Naive thymus-derived CD4-positive, alpha-beta T cell (primary cell): Measurements from ENCODE around the gene KRT35. TPM values are rescaled to one million over a fixed set of nuclear protein-coding genes. Genes with fewer than 3 reads are reported as not detected.

Experiments used
- microRNA-seq: library from miRNA; unstranded; fragments of <30 nt; microRNA quantifications from one replicate; pipeline ENCODE4 v1.2.0, GENCODE V29; 2022; ENCODE audit warnings: borderline microRNAs expressed
- polyA plus RNA-seq, 2 donors: library from polyadenylated mRNA; unstranded; fragments of 300-500 nt; fragmentation: Illumina TruSeq; gene quantifications; one replicate each; pipeline ENCODE4 v1.2.3, GENCODE V29; 2021
- total RNA-seq, 6 experiments: library from RNA in 5 of 6; stranded (reverse) in 5 of 6; gene quantifications; 1 replicate in 5 of 6; 2 replicates in 1 of 6; pipeline ENCODE4 v1.2.3 and lab custom pipeline; 2021 to 2026

KRT35 gene
- total and polyA plus RNA-seq, 7 experiments from 2014 or later = not detected

Small RNA genes lying within 50 kb of the gene (microRNA-seq; reads per million reads assigned to microRNA genes)
- gene MIR6510 = not detected

Other genes with a start within 250 kb of the KRT35 start
- not detected for gene KRTAP9-3, start 248.7 kb downstream of the KRT35 start, total RNA-seq
- gene KRTAP9-3, start 248.7 kb downstream of the KRT35 start, polyA plus RNA-seq = not detected
- not detected for gene KRTAP9-8, start 243.2 kb downstream of the KRT35 start, total RNA-seq
- not detected for gene KRTAP9-8, start 243.2 kb downstream of the KRT35 start, polyA plus RNA-seq
- not detected for gene KRTAP9-4, start 231.5 kb downstream of the KRT35 start, total RNA-seq
- gene KRTAP9-4, start 231.5 kb downstream of the KRT35 start, polyA plus RNA-seq = not detected
- not detected for gene KRTAP9-9, start 225.8 kb downstream of the KRT35 start, total RNA-seq
- gene KRTAP9-9, start 225.8 kb downstream of the KRT35 start, polyA plus RNA-seq = not detected
- not detected for gene KRTAP9-6, start 215.8 kb downstream of the KRT35 start, total RNA-seq
- gene KRTAP9-6, start 215.8 kb downstream of the KRT35 start, polyA plus RNA-seq = not detected
- gene KRTAP9-7, start 205.5 kb downstream of the KRT35 start, total RNA-seq = not detected
- not detected for gene KRTAP9-7, start 205.5 kb downstream of the KRT35 start, polyA plus RNA-seq
- not detected for gene KRTAP29-1, start 178.3 kb downstream of the KRT35 start, total RNA-seq
- under 1 TPM in 1 of 2 donors, not detected in 1; 0.30 TPM for gene KRTAP29-1, start 178.3 kb downstream of the KRT35 start, polyA plus RNA-seq
- under 1 TPM in 3 of 5 experiments, not detected in 2; 0.22 to 0.49 (median 0.32) TPM for gene KRTAP16-1, start 171.8 kb downstream of the KRT35 start, total RNA-seq
- gene KRTAP16-1, start 171.8 kb downstream of the KRT35 start, polyA plus RNA-seq = under 1 TPM in 1 of 2 donors, not detected in 1; 0.19 TPM
- not detected for gene KRTAP17-1, start 165.4 kb downstream of the KRT35 start, total RNA-seq
- gene KRTAP17-1, start 165.4 kb downstream of the KRT35 start, polyA plus RNA-seq = not detected
- not detected for gene KRT33A, start 130.3 kb downstream of the KRT35 start, total RNA-seq
- not detected for gene KRT33A, start 130.3 kb downstream of the KRT35 start, polyA plus RNA-seq
- not detected for gene KRT33B, start 111.3 kb downstream of the KRT35 start, total RNA-seq
- not detected for gene KRT33B, start 111.3 kb downstream of the KRT35 start, polyA plus RNA-seq
- not detected for gene KRT34, start 98.8 kb downstream of the KRT35 start, total RNA-seq
- not detected for gene KRT34, start 98.8 kb downstream of the KRT35 start, polyA plus RNA-seq
- gene KRT31, start 83.5 kb downstream of the KRT35 start, total RNA-seq = not detected
- not detected for gene KRT31, start 83.5 kb downstream of the KRT35 start, polyA plus RNA-seq
- not detected for gene KRT37, start 56.6 kb downstream of the KRT35 start, total RNA-seq
- not detected for gene KRT37, start 56.6 kb downstream of the KRT35 start, polyA plus RNA-seq
- not detected for gene KRT38, start 40.2 kb downstream of the KRT35 start, total RNA-seq
- not detected for gene KRT38, start 40.2 kb downstream of the KRT35 start, polyA plus RNA-seq
- gene KRT32, start 13.8 kb downstream of the KRT35 start, total RNA-seq = not detected
- gene KRT32, start 13.8 kb downstream of the KRT35 start, polyA plus RNA-seq = not detected
- not detected for gene KRT36, start 8.8 kb upstream of the KRT35 start, total RNA-seq
- not detected for gene KRT36, start 8.8 kb upstream of the KRT35 start, polyA plus RNA-seq
- not detected for gene KRT13, start 24.5 kb upstream of the KRT35 start, total RNA-seq
- not detected for gene KRT13, start 24.5 kb upstream of the KRT35 start, polyA plus RNA-seq
- gene KRT15, start 37.7 kb upstream of the KRT35 start, total RNA-seq = not detected
- gene KRT15, start 37.7 kb upstream of the KRT35 start, polyA plus RNA-seq = not detected
- gene KRT19, start 47.2 kb upstream of the KRT35 start, total RNA-seq = not detected
- gene KRT19, start 47.2 kb upstream of the KRT35 start, polyA plus RNA-seq = not detected
- gene KRT9, start 90.9 kb upstream of the KRT35 start, total RNA-seq = not detected
- not detected for gene KRT9, start 90.9 kb upstream of the KRT35 start, polyA plus RNA-seq
- not detected for gene KRT14, start 105.7 kb upstream of the KRT35 start, total RNA-seq
- gene KRT14, start 105.7 kb upstream of the KRT35 start, polyA plus RNA-seq = not detected
- gene KRT16, start 131.6 kb upstream of the KRT35 start, total RNA-seq = not detected
- not detected for gene KRT16, start 131.6 kb upstream of the KRT35 start, polyA plus RNA-seq
- gene KRT17, start 143.4 kb upstream of the KRT35 start, total RNA-seq = not detected
- not detected for gene KRT17, start 143.4 kb upstream of the KRT35 start, polyA plus RNA-seq
- 1,000 to 10,000 TPM in 2 of 5 experiments, 100 to 1,000 TPM in 3; 710 to 2,222 (median 934) TPM for gene EIF1, start 207.7 kb upstream of the KRT35 start, total RNA-seq
- 1,000 to 10,000 TPM in 1 of 2 donors, 100 to 1,000 TPM in 1; 774 to 1,284 TPM for gene EIF1, start 207.7 kb upstream of the KRT35 start, polyA plus RNA-seq
- gene GAST, start 231.2 kb upstream of the KRT35 start, total RNA-seq = not detected
- gene GAST, start 231.2 kb upstream of the KRT35 start, polyA plus RNA-seq = not detected